ENCODE results near the gene GTF3C4. TPM values are rescaled to one million over a fixed set of nuclear protein-coding genes. Genes with fewer than 3 reads are reported as not detected.

The GTF3C4 gene
- total RNA-seq, 2 donors from 2014 or later: 28.5 to 29.3 TPM

- Mint-ChIP-seq H3K9me3 (peaks cover 42% of the 10 kb centered on the region), H3K4me3 (no peak overlapping the region), H3K27ac (no peak overlapping the region), H3K36me3 (ENCODE audit: low read depth) (peaks cover 34% of the 10 kb centered on the region), H3K4me1 (no peaks in the 10 kb centered on the region), H3K27me3 (ENCODE audit: insufficient read depth) (peaks cover 2% of the 10 kb centered on the region)
- peaks cover 49% of the 10 kb centered on the region for H3K9me3 ChIP-seq (ENCODE audit: control insufficient read depth, low read length)
- no peak overlapping the region for H3K9ac ChIP-seq (ENCODE audit: extremely low read depth, low read length, poor library complexity, severe bottlenecking)
- H3K27me3 ChIP-seq (ENCODE audit: control insufficient read depth, insufficient read depth, low read length, poor library complexity, severe bottlenecking): no peaks in the 10 kb centered on the region
- no peaks in the 10 kb centered on the region for H3K4me1 ChIP-seq (ENCODE audit: control insufficient read depth, insufficient read depth, low read length)
- peak; percentile 64 for DNase-seq
- peak; percentile 75 for TF ChIP-seq CTCF (conservative IDR thresholded peaks at IDR 0.05)
- no peak overlapping the region for H3K27ac ChIP-seq (ENCODE audit: low read depth, low read length)
- H3K36me3 ChIP-seq (ENCODE audit: control insufficient read depth, insufficient read depth, low read length): peaks cover 40% of the 10 kb centered on the region
- H3K4me3 ChIP-seq (ENCODE audit: low read length): no peak overlapping the region
- WGBS, 2 experiments (ENCODE audit: insufficient coverage in 1 of 2, insufficient read length in 1 of 2): 62 to 67% methylated on average over 1 to 2 of the region's 2 CpGs
Measured at GRCh38 chr9:132694144-132694543, 23.9 kb downstream of the GTF3C4 start.

- peaks cover 47% of the 10 kb centered on the region for H3K9me3 ChIP-seq (ENCODE audit: control insufficient read depth, low read length)
- peaks cover 48% of the 10 kb centered on the region for H3K9me3 Mint-ChIP-seq
- peaks cover 2% of the 10 kb centered on the region for H3K27me3 Mint-ChIP-seq (ENCODE audit: insufficient read depth)
- H3K36me3 Mint-ChIP-seq (ENCODE audit: low read depth): peaks cover 6% of the 10 kb centered on the region
- no peak overlapping the region for H3K4me3 ChIP-seq (ENCODE audit: low read length)
- H3K9ac ChIP-seq (ENCODE audit: extremely low read depth, low read length, poor library complexity, severe bottlenecking): no peak overlapping the region
- H3K4me1 ChIP-seq (ENCODE audit: control insufficient read depth, insufficient read depth, low read length): no peaks in the 10 kb centered on the region
- H3K36me3 ChIP-seq (ENCODE audit: control insufficient read depth, insufficient read depth, low read length): peaks cover 10% of the 10 kb centered on the region
- H3K4me3 Mint-ChIP-seq: no peak overlapping the region
- H3K4me1 Mint-ChIP-seq: no peaks in the 10 kb centered on the region
- no peaks in the 10 kb centered on the region for H3K27me3 ChIP-seq (ENCODE audit: control insufficient read depth, insufficient read depth, low read length, poor library complexity, severe bottlenecking)
- DNase-seq: no peak
- H3K27ac ChIP-seq (ENCODE audit: low read depth, low read length): no peak overlapping the region
- no peak for TF ChIP-seq CTCF (conservative IDR thresholded peaks at IDR 0.05)
- H3K27ac Mint-ChIP-seq: no peak overlapping the region
Measured at GRCh38 chr9:132697230-132697629, 27.0 kb downstream of the GTF3C4 start.

- no peak overlapping the region for H3K4me3 Mint-ChIP-seq
- Histone ChIP-seq H3K36me3 (ENCODE audit: control insufficient read depth, insufficient read depth, low read length) (peaks cover 2% of the 10 kb centered on the region), H3K9ac (ENCODE audit: extremely low read depth, low read length, poor library complexity, severe bottlenecking) (no peak overlapping the region), H3K4me3 (ENCODE audit: low read length) (no peak overlapping the region), H3K4me1 (ENCODE audit: control insufficient read depth, insufficient read depth, low read length) (no peaks in the 10 kb centered on the region), H3K27ac (ENCODE audit: low read depth, low read length) (no peak overlapping the region), H3K27me3 (ENCODE audit: control insufficient read depth, insufficient read depth, low read length, poor library complexity, severe bottlenecking) (no peaks in the 10 kb centered on the region), H3K9me3 (ENCODE audit: control insufficient read depth, low read length) (peaks cover 64% of the 10 kb centered on the region)
- peaks cover 63% of the 10 kb centered on the region for H3K9me3 Mint-ChIP-seq
- TF ChIP-seq CTCF (conservative IDR thresholded peaks at IDR 0.05): no peak
- no peak overlapping the region for H3K27ac Mint-ChIP-seq
- no peaks in the 10 kb centered on the region for H3K4me1 Mint-ChIP-seq
- 78 to 100% methylated on average over 1 to 4 of the region's 4 CpGs for WGBS, 2 experiments (ENCODE audit: insufficient coverage in 1 of 2, insufficient read length in 1 of 2)
- peaks cover 2% of the 10 kb centered on the region for H3K27me3 Mint-ChIP-seq (ENCODE audit: insufficient read depth)
- peaks cover 3% of the 10 kb centered on the region for H3K36me3 Mint-ChIP-seq (ENCODE audit: low read depth)
- DNase-seq: no peak
Measured at GRCh38 chr9:132698989-132699388, 28.7 kb downstream of the GTF3C4 start.

Data from endodermal cell (in vitro differentiated cells).